Stimulated activated CD4-positive, alpha-beta T cell treated with anti-CD3 and anti-CD28 coated beads, Interleukin-2, amount 100 ng/mL, for 4 hours (primary cell): ENCODE data around the gene RIC1.
"Not testable (repeated sequence)": the region's sequence is repeated elsewhere in the genome, so short reads cannot be mapped to it uniquely, and the experiment has no call there.

Source experiments
- DNase-seq: peaks from one replicate; pipeline ENCODE4 v3.0.0-alpha.2; 2020; ENCODE audit warnings: low read depth

RIC1 gene

GRCh38 chr9:5790923-5791322 is 162.0 kb downstream of the RIC1 start:
- DNase-seq, result no peak

DNA sequence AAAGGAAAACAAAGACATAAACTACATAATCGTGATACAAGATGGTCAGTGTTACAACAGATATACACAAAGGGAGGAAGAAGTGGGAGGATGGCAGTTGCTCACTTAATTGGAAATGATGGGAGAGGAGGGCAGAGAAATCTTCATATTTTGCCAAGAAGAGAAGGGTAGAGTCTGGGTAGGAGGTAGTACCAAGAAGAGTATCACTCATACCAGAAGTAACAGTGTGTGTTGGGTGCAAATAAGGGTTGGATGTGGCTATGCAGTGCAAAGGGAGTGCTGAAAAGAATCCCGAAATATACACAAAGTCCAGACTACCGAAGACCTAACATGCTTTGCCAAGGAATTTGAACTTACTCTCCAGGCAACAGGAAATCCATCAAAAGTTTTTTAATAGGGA is 163.0 kb downstream of the RIC1 start:
- DNase-seq, result no peak

GRCh38 chr9:5793812-5794211 is 164.9 kb downstream of the RIC1 start:
- DNase-seq, result no peak

GRCh38 chr9:5796298-5796697 is 167.4 kb downstream of the RIC1 start:
- DNase-seq, result no peak

- no peak for DNase-seq
Observed at GRCh38 chr9:5798581-5798980, 169.7 kb downstream of the RIC1 start.

DNA sequence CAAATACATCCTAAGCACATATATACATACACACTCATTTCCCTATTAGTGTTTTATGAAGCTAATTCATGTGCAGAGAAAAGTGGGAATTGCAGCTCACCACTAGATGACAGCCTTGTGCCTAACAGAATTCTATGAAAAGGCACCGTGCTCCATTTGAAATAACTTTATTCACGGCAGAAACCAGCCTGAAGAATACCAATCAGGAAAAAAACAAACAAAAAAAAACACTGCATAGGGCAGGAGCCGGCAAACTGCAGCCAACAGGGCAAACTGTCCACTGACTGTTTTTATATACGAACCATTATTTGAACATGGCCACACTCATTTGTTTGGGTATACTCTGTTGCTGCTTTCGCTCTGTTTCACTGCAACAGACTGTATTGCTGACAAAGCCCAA is 170.4 kb downstream of the RIC1 start:
- no peak for DNase-seq

- DNase-seq, result not testable (repeated sequence)
Observed at GRCh38 chr9:5800378-5800777, 171.5 kb downstream of the RIC1 start.

DNA sequence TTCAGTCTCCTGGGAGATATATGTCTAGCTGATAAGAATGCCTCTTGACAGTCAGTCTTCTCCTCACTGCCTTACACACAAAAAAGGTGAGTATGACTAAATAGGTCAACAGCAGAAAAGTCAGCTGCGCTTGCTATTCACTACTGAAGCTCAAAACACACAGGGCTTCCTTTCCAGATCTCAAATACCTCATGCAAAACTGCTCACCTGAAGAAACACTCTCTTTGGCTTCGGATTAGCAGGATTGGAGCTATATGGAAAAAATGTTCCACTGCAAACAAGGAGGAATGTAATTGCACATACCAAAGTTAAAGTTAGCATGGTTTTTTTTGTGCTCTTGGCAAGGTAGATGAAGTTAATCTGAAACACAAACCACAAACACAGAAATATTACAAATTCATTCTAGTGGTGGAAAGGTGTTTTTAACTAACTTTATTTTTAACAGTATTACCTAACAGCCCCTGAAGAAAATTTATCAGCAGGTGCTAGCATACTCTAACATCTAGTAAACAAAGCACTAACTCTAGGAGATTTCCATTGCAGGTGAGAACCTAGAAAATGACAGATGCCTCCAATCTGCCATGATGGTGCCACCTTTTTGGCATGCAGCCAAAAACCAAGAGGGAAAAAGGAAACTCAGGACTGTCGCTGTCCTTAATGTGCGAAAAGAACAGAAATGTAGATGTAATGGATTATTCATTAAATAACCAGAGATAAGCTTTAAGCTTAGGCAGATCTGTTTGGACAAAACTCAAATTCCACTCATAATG is 172.2 kb downstream of the RIC1 start:
- no peak for DNase-seq

GRCh38 chr9:5801739-5802113 is 172.8 kb downstream of the RIC1 start:
- DNase-seq, result no peak

DNA sequence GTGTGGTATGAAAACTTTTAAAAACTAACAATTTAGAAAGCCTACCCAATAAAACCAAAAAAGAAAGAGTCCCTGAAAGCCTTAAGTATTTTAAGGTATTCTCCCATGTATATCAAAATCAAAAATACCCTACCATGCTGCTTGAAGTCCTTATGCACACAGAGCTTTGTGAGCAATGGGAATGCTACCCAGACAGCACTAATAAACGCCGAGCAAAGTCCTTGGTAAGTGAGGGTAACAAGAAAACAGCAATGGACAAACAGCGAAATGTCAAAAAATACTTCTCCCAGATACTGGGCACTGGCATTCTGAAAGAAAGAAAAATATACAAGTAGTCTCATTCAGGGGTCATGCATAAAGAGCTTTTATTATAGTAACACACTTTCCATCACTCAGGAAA is 176.6 kb downstream of the RIC1 start:
- DNase-seq, result no peak

DNA sequence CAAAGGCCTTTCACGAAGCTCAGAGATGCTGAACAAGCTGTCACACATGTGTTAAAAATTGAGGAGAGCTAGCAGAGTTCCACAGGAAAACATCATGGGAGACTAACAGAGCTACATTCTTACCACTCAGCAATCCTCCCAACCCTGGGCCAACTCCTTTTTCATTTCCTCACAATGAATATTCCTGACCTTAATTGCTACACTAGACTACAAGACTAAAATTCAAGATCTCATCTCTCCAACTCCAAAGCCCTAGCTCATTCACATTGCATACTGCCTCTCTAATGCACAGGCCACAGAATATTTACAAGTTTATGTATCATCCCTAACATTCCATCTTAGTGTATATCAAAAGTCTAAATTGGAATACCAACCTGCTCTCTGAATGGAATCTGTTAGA is 182.8 kb downstream of the RIC1 start:
- no peak for DNase-seq

- DNase-seq, result no peak
Observed at GRCh38 chr9:5813824-5814223, 184.9 kb downstream of the RIC1 start.

DNA sequence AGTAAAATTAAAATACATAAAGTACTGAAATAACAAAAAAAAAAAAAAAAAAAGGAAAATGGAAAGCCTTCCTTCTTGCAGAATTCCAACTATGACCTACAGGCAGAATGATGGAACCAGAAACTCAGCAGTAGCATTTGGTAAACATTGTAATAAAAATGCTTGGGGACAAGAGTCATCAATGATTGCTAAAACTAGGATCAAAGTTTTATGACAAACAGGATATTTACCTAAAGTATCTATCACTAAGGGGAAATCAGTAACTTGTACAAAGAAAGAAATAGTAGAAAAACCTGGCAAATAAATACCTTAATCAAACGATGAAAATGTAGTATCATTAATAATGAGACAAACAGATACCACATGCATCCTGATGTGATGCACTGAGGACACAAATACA is 186.6 kb downstream of the RIC1 start:
- no peak for DNase-seq

GRCh38 chr9:5817862-5818261 is 189.0 kb downstream of the RIC1 start:
- DNase-seq, result no peak

GRCh38 chr9:5818424-5819142 is 189.7 kb downstream of the RIC1 start:
- DNase-seq, result no peak

- no peak for DNase-seq
Observed at GRCh38 chr9:5819174-5819573, 190.3 kb downstream of the RIC1 start.

- DNase-seq, result no peak
Observed at GRCh38 chr9:5820425-5820824, 191.5 kb downstream of the RIC1 start.

- DNase-seq, result no peak
Observed at GRCh38 chr9:5825223-5825622, 196.3 kb downstream of the RIC1 start.
